A673 (cell line): ENCODE results near the gene KLK2.

Experiments used
- CTCF ChIP-seq: fragments of 300-800, 200-600 bp; sonication (generic); conservative IDR thresholded peaks from 2 replicates; pipeline ENCODE4 v1.5.1; 2017; ENCODE audit warnings: low read depth, mild to moderate bottlenecking, antibody characterized with exemption, low read length, moderate library complexity, mixed read lengths
- EZH2 ChIP-seq: fragments of 200-600 bp; sonication (generic); IDR thresholded peaks from 2 replicates; pipeline ENCODE4 v1.6.1; 2017; ENCODE audit warnings: borderline replicate concordance, low read depth, mild to moderate bottlenecking, mixed read lengths, antibody characterized with exemption, low read length; ENCODE audit not compliant: poor library complexity, severe bottlenecking

DNA sequence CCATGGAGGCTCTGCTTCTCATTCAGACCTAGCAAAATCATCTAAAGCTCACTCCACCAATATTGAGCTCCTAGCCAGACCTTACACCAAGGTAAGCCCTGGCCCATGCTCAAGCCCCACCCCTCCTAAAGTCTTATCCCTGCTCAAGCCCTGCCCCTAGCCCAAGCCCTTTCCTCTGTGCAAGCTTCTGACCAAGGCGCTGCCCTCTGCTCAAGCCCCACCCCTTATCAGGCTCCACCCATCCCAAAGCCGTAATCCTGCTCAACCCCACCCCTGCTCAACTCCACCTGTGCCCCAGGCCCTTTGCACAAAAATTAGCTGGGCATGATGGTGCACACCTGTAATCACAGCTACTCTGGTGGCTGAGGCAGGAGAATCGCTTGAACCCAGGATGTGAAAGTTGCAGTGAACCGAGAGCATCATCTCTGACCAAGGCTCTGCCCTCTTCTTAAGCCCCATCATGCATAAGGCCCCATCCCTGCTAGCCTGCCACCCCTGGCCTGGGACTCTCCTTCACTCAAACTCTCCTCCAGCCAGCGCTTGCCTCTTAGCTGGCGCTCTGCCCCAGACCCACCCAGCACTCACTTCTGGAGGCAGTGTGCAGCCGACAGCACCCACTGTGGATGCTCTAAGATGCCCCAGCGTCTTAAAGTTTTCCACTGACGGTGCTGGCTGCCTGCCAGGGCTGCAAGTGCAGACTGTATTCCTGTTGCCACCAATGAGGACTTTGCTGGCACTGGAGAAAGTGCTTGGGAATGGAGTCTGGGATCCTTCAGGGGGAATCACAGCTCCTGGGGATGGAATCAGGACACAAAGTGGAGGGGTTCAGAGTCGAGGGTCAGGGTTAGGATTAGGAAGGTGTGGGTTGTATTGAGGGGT is 21.5 kb downstream of the KLK2 start:
- TF ChIP-seq CTCF (no peak), EZH2 (no peak)
